Heart right ventricle (tissue), 16 donors: Measurements from ENCODE around the gene DOCK9. TPM values are rescaled to one million over a fixed set of nuclear protein-coding genes. Genes with fewer than 3 reads are reported as not detected.

Source experiments
- ATAC-seq, 8 donors: fragments of 200-7000 bp; cut with Tn5 transposase; one replicate each; pipeline ENCODE4 v1.9.1; 2020; ENCODE audit warnings: mild to moderate bottlenecking in 8 of 8, moderate library complexity in 8 of 8, moderate number of reproducible peaks in 1 of 8
- DNase-seq, 2 donors: peaks; one replicate each; pipeline ENCODE4 v3.0.0-alpha.2; 2020
- H3K27ac ChIP-seq, 10 donors: fragments of 200-600 bp; sonication (generic) in 2 of 10; one replicate each; pipeline versions ENCODE4 v1.5.0 to v1.8.0; 2020 to 2022; ENCODE audit warnings: mild to moderate bottlenecking in 3 of 10
- H3K27me3 ChIP-seq, 7 donors: fragments of 200-600 bp; one replicate each; pipeline ENCODE4 v1.8.0; 2021 to 2022; ENCODE audit warnings: mild to moderate bottlenecking in 2 of 7
- H3K36me3 ChIP-seq, 9 donors: fragments of 200-600 bp; sonication (generic) in 1 of 9; one replicate each; pipeline versions ENCODE4 v1.5.0 to v1.8.0; 2020 to 2022; ENCODE audit warnings: mild to moderate bottlenecking in 2 of 9
- H3K4me1 ChIP-seq, 9 donors: fragments of 200-600 bp; sonication (generic) in 1 of 9; one replicate each; pipeline versions ENCODE4 v1.5.0 to v1.8.0; 2020 to 2022; ENCODE audit warnings: mild to moderate bottlenecking in 4 of 9
- H3K4me3 ChIP-seq, 10 donors: fragments of 200-600 bp; sonication (generic) in 2 of 10; one replicate each; pipeline versions ENCODE4 v1.5.0 to v1.8.0; 2020 to 2022; ENCODE audit warnings: mild to moderate bottlenecking in 7 of 10, moderate library complexity in 2 of 10
- H3K9me3 ChIP-seq, 11 donors: fragments of 200-600 bp in 10 of 11; sonication (generic) in 2 of 11; one replicate each; pipeline versions ENCODE4 v1.5.0 to v1.8.0; 2013 to 2022; ENCODE audit warnings: mild to moderate bottlenecking in 2 of 11, control low read depth in 1 of 11, moderate library complexity in 1 of 11
- CTCF ChIP-seq, 9 donors: fragments of 200-600 bp; sonication (generic) in 2 of 9; IDR thresholded peaks; one replicate each; pipeline versions ENCODE4 v1.5.0 to v1.8.0; 2021 to 2022; ENCODE audit warnings: antibody characterized with exemption in 9 of 9, mild to moderate bottlenecking in 5 of 9, moderate library complexity in 1 of 9
- WGBS, 2 donors: extraction: QIAGEN DNeasy Blood & Tissue Kit; methylation state at CpG; one replicate each; pipeline ENCODE4 v1.1.7; 2013; ENCODE audit warnings: inconsistent platforms in 1 of 2; 5-methylcytosine and 5-hydroxymethylcytosine counted together
- intact Hi-C, 10 donors: fragments of 100-400 bp; cut with DNase I; formaldehyde crosslinking; loops; one replicate each; pipeline versions ENCODE4 v1.11.1 to v1.14.2; 2022
- polyA plus RNA-seq, 2 donors: library from polyadenylated mRNA; stranded (reverse); fragments of 200-250 nt; gene quantifications; one replicate each; pipeline ENCODE4 v1.2.3, GENCODE V29; 2013
- total RNA-seq, 10 donors: library from RNA; stranded (reverse); fragmentation: NEBNext Ultra II Directional in 3 of 10; extraction: Animal tissue kit (Norgen Biotek cat#: 25700) in 3 of 10; gene quantifications; one replicate each; pipeline versions ENCODE4 v1.2.1 to v1.2.4, GENCODE V29; 2021 to 2023
- donor health status: Arrhythmogenic right ventricular cardiomyopathy.
- donor health status: ischemic (EF 13 %, LVEDD 7.1; RV severe dilation, severe dysfunction).
- donor health status: healthy with polysubstance abuse.
- donor health status: DM: no; HTN: yes; CAD: no.
- donor health status: DM: no; HTN: no; CAD: no.
- donor health status: ischemic (EF 25% LVEDD 6.9; RV normal size, moderate dysfunction).
- donor health status: ischemic (EF 25% LVEDD 5.7; RV mildly dilated, moderate dysfunction).
- donor health status: healthy.
- donor health status: DM: yes; HTN: yes; CAD: no.
- donor health status: Ischemic cardiomyopathy.
- donor health status: ischemic (EF 35%, LVEDD 5.7; RV mildly dilated, moderate dysfunction).
- donor health status: nonischemic (EF 11% LVEDD 7.7; RV severe dilation, severe dysfunction).
- donor health status: DM: yes; HTN: yes; CAD: no.
- donor health status: PGD.
- donor health status: ischemic (EF 29% LVEDD 5.4; RV normal size, mild dysfunction).
- donor health status: nonischemic (EF 23%, LVEDD 6.1; RV moderate dilation, normal function).

DOCK9 gene
- total and polyA plus RNA-seq, 12 donors, result 31.6 to 73.7 (median 43.4) TPM

- no peak for TF ChIP-seq CTCF (IDR thresholded peaks at IDR 0.05)
- Histone ChIP-seq H3K27ac (no peak overlapping the region), H3K4me3 (no peak overlapping the region), H3K4me1 (peaks cover 0 to 39% (median 14%) of the 10 kb centered on the region in 9 donors), H3K36me3 (no peaks in the 10 kb centered on the region), H3K27me3 (no peaks in the 10 kb centered on the region), H3K9me3 (peaks cover 0 to 22% (median 11%) of the 10 kb centered on the region in 11 donors)
- intact Hi-C loops, result no loop called here
- DNase-seq (no peak), ATAC-seq (no peak)
- WGBS, 2 donors, result 96 to 98% methylated on average over 3 of the region's 3 CpGs
Measured at GRCh38 chr13:98934243-98934642, 43.6 kb downstream of the DOCK9 start.

GRCh38 chr13:98930151-98930591 is 47.7 kb downstream of the DOCK9 start:
- peaks cover 0 to 19% (median 11%) of the 10 kb centered on the region in 11 donors for H3K9me3 ChIP-seq
- peak overlapping the region in 8 of 10 donors; percentile 2 to 77 (median 42) for H3K27ac ChIP-seq
- H3K4me3 ChIP-seq, result no peak overlapping the region
- 61% methylated on average over 8 of the region's 8 CpGs for WGBS, 2 donors
- no peaks in the 10 kb centered on the region for H3K27me3 ChIP-seq
- TF ChIP-seq CTCF (IDR thresholded peaks at IDR 0.05), result no peak
- intact Hi-C loops, result no loop called here
- peaks cover 0 to 63% (median 14%) of the 10 kb centered on the region in 9 donors for H3K4me1 ChIP-seq
- DNase-seq (no peak), ATAC-seq (no peak)
- H3K36me3 ChIP-seq, result peaks cover 0 to 5% (median 0%) of the 10 kb centered on the region in 9 donors

- no peak for TF ChIP-seq CTCF (IDR thresholded peaks at IDR 0.05)
- Histone ChIP-seq H3K9me3 (peaks cover 0 to under 1% (median 0%) of the 10 kb centered on the region in 11 donors), H3K36me3 (peaks cover 0 to 5% (median 0%) of the 10 kb centered on the region in 9 donors), H3K4me3 (no peak overlapping the region), H3K4me1 (peaks cover 0 to 79% (median 31%) of the 10 kb centered on the region in 9 donors), H3K27ac (peak overlapping the region; percentile 51 to 81 (median 68)), H3K27me3 (no peaks in the 10 kb centered on the region)
- ATAC-seq (peak; percentile 85 to 95 (median 94)), DNase-seq (peak in 1 of 2 donors; percentile 74)
- 48 to 51% methylated on average over 2 of the region's 2 CpGs for WGBS, 2 donors
- intact Hi-C loops, result loop anchor here in 2 of 10 donors (5.0 kb wide), 1 partner anchor 44 kb away; no protein-coding TSS in a partner anchor
Measured at GRCh38 chr13:98927951-98928927, 49.6 kb downstream of the DOCK9 start.

GRCh38 chr13:98925949-98926348 is 51.9 kb downstream of the DOCK9 start:
- Histone ChIP-seq H3K27me3 (no peaks in the 10 kb centered on the region), H3K4me3 (no peak overlapping the region), H3K4me1 (peaks cover 4 to 91% (median 47%) of the 10 kb centered on the region in 9 donors), H3K36me3 (peaks cover 0 to 23% (median 0%) of the 10 kb centered on the region in 9 donors), H3K9me3 (no peaks in the 10 kb centered on the region), H3K27ac (peak overlapping the region in 2 of 10 donors; percentile 10 to 81)
- WGBS, 2 donors, result 90 to 93% methylated on average over 4 of the region's 4 CpGs
- no peak for ATAC-seq
- DNase-seq, result no peak
- intact Hi-C loops, result loop anchor here in 2 of 10 donors (5.0 kb wide), 1 partner anchor 46 kb away; no protein-coding TSS in a partner anchor
- TF ChIP-seq CTCF (IDR thresholded peaks at IDR 0.05), result no peak
